Esophagus muscularis mucosa (tissue), 4 donors: ENCODE data around the gene TMCO6. TPM values are rescaled to one million over a fixed set of nuclear protein-coding genes. Genes with fewer than 3 reads are reported as not detected.

Experiments
- DNase-seq: peaks from one replicate; pipeline ENCODE4 v3.0.0-alpha.2; 2017; ENCODE audit errors: extremely low spot score
- H3K27ac ChIP-seq, 4 donors: fragments of 200-600 bp; sonication (generic); replicated peaks in 1 of 4; 1 replicate in 3 of 4; 2 replicates in 1 of 4; pipeline ENCODE4 v1.5.1; 2016 to 2019; ENCODE audit warnings: mild to moderate bottlenecking in 1 of 4
- H3K27me3 ChIP-seq, 4 donors: fragments of 200-600 bp; sonication (generic); one replicate each; pipeline versions ENCODE4 v1.5.1 to v1.6.0; 2016 to 2019
- H3K36me3 ChIP-seq, 4 donors: fragments of 200-600 bp; sonication (generic); one replicate each; pipeline ENCODE4 v1.5.1; 2016 to 2019
- H3K4me1 ChIP-seq, 4 donors: fragments of 200-600 bp; sonication (generic); one replicate each; pipeline ENCODE4 v1.5.1; 2016 to 2019
- H3K4me3 ChIP-seq, 4 donors: fragments of 200-600 bp; sonication (generic); 1 replicate in 2 of 4; 2 replicates in 2 of 4; pipeline ENCODE4 v1.5.1; 2016 to 2019; ENCODE audit warnings: mild to moderate bottlenecking in 4 of 4, moderate library complexity in 1 of 4
- H3K9me3 ChIP-seq, 4 donors: fragments of 200-600 bp; sonication (generic); 1 replicate in 3 of 4; 2 replicates in 1 of 4; pipeline ENCODE4 v1.5.1; 2016 to 2019
- CTCF ChIP-seq, 3 experiments: fragments of 200-600 bp in 2 of 3; fragments of 450-650 bp in 1 of 3; sonication (generic) in 2 of 3; IDR thresholded peaks; one replicate each; pipeline ENCODE4 v1.5.1; 2017 to 2019; ENCODE audit warnings: antibody characterized with exemption in 3 of 3, mild to moderate bottlenecking in 2 of 3, moderate library complexity in 1 of 3
- EP300 ChIP-seq: sonication (generic); formaldehyde crosslinking; IDR thresholded peaks from one replicate; pipeline ENCODE4 v1.6.1; 2017; ENCODE audit warnings: antibody characterized with exemption
- POLR2A ChIP-seq: fragments of 450-650 bp; IDR thresholded peaks from one replicate; pipeline ENCODE4 v1.6.1; 2017; ENCODE audit warnings: antibody characterized with exemption, moderate library complexity, mild to moderate bottlenecking, low read depth
- POLR2AphosphoS5 ChIP-seq, 2 donors: sonication (generic); formaldehyde crosslinking; IDR thresholded peaks; one replicate each; pipeline ENCODE4 v1.6.1; 2017; ENCODE audit warnings: antibody characterized with exemption in 2 of 2
- WGBS: methylation state at CpG from one replicate; pipeline ENCODE4 v1.1.5; 2018; 5-methylcytosine and 5-hydroxymethylcytosine counted together
- intact Hi-C: fragments of 100-400 bp; cut with DNase I; formaldehyde crosslinking; loops from one replicate; pipeline ENCODE4 v1.15.1; 2023
- total RNA-seq, 4 donors: library from RNA; depleted of rRNA; stranded (reverse); fragments of >200 nt; gene quantifications; one replicate each; pipeline versions ENCODE4 v1.1.0 to v1.2.1, GENCODE V29; 2016

The TMCO6 gene
- total RNA-seq, 4 donors from 2014 or later, result 14.0 to 41.4 (median 22.2) TPM

GRCh38 chr5:140633021-140633471 is 6.2 kb upstream of the TMCO6 start, which contains the start of gene CD14:
CD14 (minus strand) TSS chr5:140633175; CDS start chr5:140633071, 104 bp downstream.
- peak; percentile 94 for DNase-seq
- intact Hi-C loops, result no loop called here
- 17% methylated on average over 9 of the region's 16 CpGs for WGBS

GRCh38 chr5:140633501-140633900 is 5.8 kb upstream of the TMCO6 start:
- whole genome bisulfite sequencing, result 70% methylated on average over 2 of the region's 2 CpGs
- TF ChIP-seq CTCF (IDR thresholded peaks at IDR 0.05), result no peak
- no peak for TF ChIP-seq EP300
- TF ChIP-seq POLR2A, result no peak
- no peak for TF ChIP-seq POLR2AphosphoS5 (IDR thresholded peaks at IDR 0.05)
- no peak for DNase-seq
- Histone ChIP-seq H3K4me3 (peak overlapping the region; percentile 59 to 66 (median 61)), H3K4me1 (peaks cover 10 to 33% (median 27%) of the 10 kb centered on the region in 4 donors), H3K36me3 (no peaks in the 10 kb centered on the region), H3K9me3 (no peaks in the 10 kb centered on the region), H3K27me3 (no peaks in the 10 kb centered on the region), H3K27ac (peak overlapping the region; percentile 71 to 82 (median 71))
- intact Hi-C loops, result no loop called here

More at GRCh38 chr5:140633021-140633471, 6.2 kb upstream of the TMCO6 start, which contains the start of gene CD14:
- no peaks in the 10 kb centered on the region for H3K27me3 ChIP-seq
- no peaks in the 10 kb centered on the region for H3K36me3 ChIP-seq
- TF ChIP-seq POLR2A (no peak), POLR2AphosphoS5 (IDR thresholded peaks at IDR 0.05) (peak; percentile 8 to 29)
- peak within 1 kb of the TSS; percentile 59 to 66 (median 61) for H3K4me3 ChIP-seq
- peaks cover 8 to 31% (median 24%) of the 10 kb centered on the region in 4 donors for H3K4me1 ChIP-seq
- peak within 1 kb of the TSS; percentile 71 to 82 (median 71) for H3K27ac ChIP-seq
- no peaks in the 10 kb centered on the region for H3K9me3 ChIP-seq

- Histone ChIP-seq H3K36me3 (no peaks in the 10 kb centered on the region), H3K9me3 (no peaks in the 10 kb centered on the region), H3K27me3 (no peaks in the 10 kb centered on the region), H3K4me3 (no peak overlapping the region), H3K4me1 (peaks cover 14 to 38% (median 32%) of the 10 kb centered on the region in 4 donors), H3K27ac (peak overlapping the region in 3 of 4 donors; percentile 30 to 82 (median 71))
- intact Hi-C loops, result no loop called here
- WGBS, result 69% methylated on average over 3 of the region's 3 CpGs
- TF ChIP-seq POLR2A (no peak), POLR2AphosphoS5 (IDR thresholded peaks at IDR 0.05) (no peak), EP300 (no peak), CTCF (IDR thresholded peaks at IDR 0.05) (no peak)
- no peak for DNase-seq
Measured at GRCh38 chr5:140634103-140634502, 5.1 kb upstream of the TMCO6 start.

GRCh38 chr5:140635291-140636257 is 3.7 kb upstream of the TMCO6 start:
- Histone ChIP-seq H3K27ac (no peak overlapping the region), H3K9me3 (no peaks in the 10 kb centered on the region), H3K4me1 (peaks cover 23 to 49% (median 42%) of the 10 kb centered on the region in 4 donors), H3K27me3 (no peaks in the 10 kb centered on the region), H3K36me3 (no peaks in the 10 kb centered on the region), H3K4me3 (no peak overlapping the region)
- TF ChIP-seq EP300 (no peak), POLR2AphosphoS5 (IDR thresholded peaks at IDR 0.05) (no peak), CTCF (IDR thresholded peaks at IDR 0.05) (no peak), POLR2A (no peak)
- 83% methylated on average over 8 of the region's 8 CpGs for WGBS
- no peak for DNase-seq
- intact Hi-C loops, result loop anchor here (5.0 kb wide), 2 partner anchors 68 to 83 kb away; no protein-coding TSS in a partner anchor
